PFSK-1 (cell line): Measurements from ENCODE around the gene ZDHHC8. TPM values are rescaled to one million over a fixed set of nuclear protein-coding genes. Genes with fewer than 3 reads are reported as not detected.

ENCODE experiments used
- FOXP2 ChIP-seq: optimal IDR thresholded peaks from 2 replicates; pipeline ENCODE3; 2011; ENCODE audit warnings: borderline replicate concordance, control low read depth, inconsistent platforms; ENCODE audit not compliant: insufficient read depth; ENCODE audit errors: extremely low read length, extremely low read depth
- POLR2AphosphoS5 ChIP-seq: IDR thresholded peaks from 2 replicates; pipeline ENCODE4 v1.6.1; 2012; ENCODE audit warnings: low read depth, mild to moderate bottlenecking, control low read depth, low read length, moderate library complexity
- REST ChIP-seq, 2 experiments: IDR thresholded peaks; 2 replicates each; pipeline versions ENCODE4 v1.6.1 to v1.8.0; 2011 to 2012; ENCODE audit warnings: low read depth in 2 of 2, low read length in 2 of 2, control low read depth in 1 of 2, inconsistent platforms in 1 of 2, mild to moderate bottlenecking in 1 of 2, moderate library complexity in 1 of 2; ENCODE audit not compliant: insufficient read depth in 1 of 2
- SIN3A ChIP-seq: IDR thresholded peaks from 2 replicates; pipeline ENCODE4 v1.6.1; 2012; ENCODE audit warnings: mild to moderate bottlenecking, low read length, moderate library complexity, borderline replicate concordance; ENCODE audit not compliant: insufficient read depth
- TAF1 ChIP-seq: IDR thresholded peaks from 2 replicates; pipeline ENCODE4 v1.6.1; 2012; ENCODE audit warnings: low read length, control low read depth, borderline replicate concordance; ENCODE audit not compliant: insufficient read depth
- polyA plus RNA-seq: library from polyadenylated mRNA; unstranded; fragments of >200 nt; gene quantifications from one replicate; pipeline ENCODE4 v1.2.1, GENCODE V29; 2012; ENCODE audit warnings: low read depth, missing spikeins; ENCODE audit not compliant: insufficient read length

ZDHHC8 gene
- polyA plus RNA-seq, result 55.3 TPM

GRCh38 chr22:20131597-20131858 lies at the start of gene ZDHHC8:
ZDHHC8 (plus strand) TSS chr22:20131804; CDS start chr22:20131948, 144 bp downstream.
- TF ChIP-seq TAF1 (no peak), FOXP2 (no peak), POLR2AphosphoS5 (no peak), REST (IDR thresholded peaks at IDR 0.05; ENCODE audit: insufficient read depth in 1 of 2, low read depth in 2 of 2, low read length in 2 of 2) (no peak), SIN3A (no peak)

- TF ChIP-seq FOXP2 (no peak), POLR2AphosphoS5 (no peak), TAF1 (no peak), SIN3A (no peak), REST (IDR thresholded peaks at IDR 0.05; ENCODE audit: insufficient read depth in 1 of 2, low read depth in 2 of 2, low read length in 2 of 2) (no peak)
Observed at GRCh38 chr22:20083157-20083890, 48.3 kb upstream of the ZDHHC8 start.

- TF ChIP-seq POLR2AphosphoS5 (no peak), REST (IDR thresholded peaks at IDR 0.05; ENCODE audit: insufficient read depth in 1 of 2, low read depth in 2 of 2, low read length in 2 of 2) (no peak), FOXP2 (no peak), TAF1 (no peak), SIN3A (no peak)
Observed at GRCh38 chr22:20083891-20084546, 47.6 kb upstream of the ZDHHC8 start.

GRCh38 chr22:20084547-20085413 lies 46.8 kb upstream of the ZDHHC8 start:
- TF ChIP-seq FOXP2, result no peak
- TF ChIP-seq POLR2AphosphoS5, result no peak
- no peak for TF ChIP-seq SIN3A
- TF ChIP-seq TAF1, result no peak
- TF ChIP-seq REST (IDR thresholded peaks at IDR 0.05; ENCODE audit: insufficient read depth in 1 of 2, low read depth in 2 of 2, low read length in 2 of 2), result no peak
